PC-9 (cell line): ENCODE results near the gene CNTN5.

ENCODE experiments used
- EZH2 ChIP-seq: fragments of 200-600 bp; sonication (generic); IDR thresholded peaks from 2 replicates; pipeline ENCODE4 v1.8.0; 2017; ENCODE audit warnings: antibody characterized with exemption, low read depth
- TF ChIP-seq, protein P1 (sequence below): fragments of 200-600 bp; sonication (generic); conservative IDR thresholded peaks from 2 replicates; pipeline ENCODE4 v1.6.1; 2017; ENCODE audit warnings: mixed run types, antibody characterized with exemption, mild to moderate bottlenecking, moderate library complexity

- no peak for TF ChIP-seq EZH2
- TF ChIP-seq, protein P1, sequence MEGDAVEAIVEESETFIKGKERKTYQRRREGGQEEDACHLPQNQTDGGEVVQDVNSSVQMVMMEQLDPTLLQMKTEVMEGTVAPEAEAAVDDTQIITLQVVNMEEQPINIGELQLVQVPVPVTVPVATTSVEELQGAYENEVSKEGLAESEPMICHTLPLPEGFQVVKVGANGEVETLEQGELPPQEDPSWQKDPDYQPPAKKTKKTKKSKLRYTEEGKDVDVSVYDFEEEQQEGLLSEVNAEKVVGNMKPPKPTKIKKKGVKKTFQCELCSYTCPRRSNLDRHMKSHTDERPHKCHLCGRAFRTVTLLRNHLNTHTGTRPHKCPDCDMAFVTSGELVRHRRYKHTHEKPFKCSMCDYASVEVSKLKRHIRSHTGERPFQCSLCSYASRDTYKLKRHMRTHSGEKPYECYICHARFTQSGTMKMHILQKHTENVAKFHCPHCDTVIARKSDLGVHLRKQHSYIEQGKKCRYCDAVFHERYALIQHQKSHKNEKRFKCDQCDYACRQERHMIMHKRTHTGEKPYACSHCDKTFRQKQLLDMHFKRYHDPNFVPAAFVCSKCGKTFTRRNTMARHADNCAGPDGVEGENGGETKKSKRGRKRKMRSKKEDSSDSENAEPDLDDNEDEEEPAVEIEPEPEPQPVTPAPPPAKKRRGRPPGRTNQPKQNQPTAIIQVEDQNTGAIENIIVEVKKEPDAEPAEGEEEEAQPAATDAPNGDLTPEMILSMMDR, result no peak
Measured at GRCh38 chr11:100163471-100163870, 1142.7 kb downstream of the CNTN5 start.
